WTC11 (cell line): ENCODE measurements around the gene NCLN. TPM values are rescaled to one million over a fixed set of nuclear protein-coding genes. Genes with fewer than 3 reads are reported as not detected.

Experiments
- ATAC-seq: fragments of 200-7000 bp; cut with Tn5 transposase; 2 replicates; pipeline ENCODE4 v1.10.0; 2021; ENCODE audit warnings: mild to moderate bottlenecking, moderate library complexity
- CTCF ChIA-PET: fragments of 300-600 bp; sonication (Branson Sonifier 250); formaldehyde crosslinking; loops from one replicate; lab custom pipeline; 2021; ENCODE audit warnings: antibody characterized with exemption; lab: Charles Lee
- POLR2A ChIA-PET: fragments of 350-600 bp; sonication (Branson Sonifier 250); formaldehyde crosslinking; loops from one replicate; lab custom pipeline; 2021; ENCODE audit warnings: antibody characterized with exemption; lab: Charles Lee
- DNase-seq: peaks from one replicate; pipeline ENCODE4 v3.0.0; 2021; ENCODE audit warnings: low spot score
- H3K27ac Mint-ChIP-seq: 2 replicates; pipeline ENCODE4 v1.8.0; 2021; ENCODE audit warnings: mixed read lengths
- H3K27me3 Mint-ChIP-seq: 2 replicates; pipeline ENCODE4 v1.8.0; 2021; ENCODE audit warnings: low read depth, mild to moderate bottlenecking, moderate library complexity, mixed read lengths
- H3K36me3 Mint-ChIP-seq: 2 replicates; pipeline ENCODE4 v1.8.0; 2021; ENCODE audit warnings: mixed read lengths
- H3K4me1 Mint-ChIP-seq: 2 replicates; pipeline ENCODE4 v1.8.0; 2022; ENCODE audit warnings: mixed read lengths
- H3K4me3 Mint-ChIP-seq: 2 replicates; pipeline ENCODE4 v1.8.0; 2021; ENCODE audit warnings: mild to moderate bottlenecking, moderate library complexity, mixed read lengths
- H3K9me3 Mint-ChIP-seq: 2 replicates; pipeline ENCODE4 v1.8.0; 2021; ENCODE audit warnings: mixed read lengths
- ARID4B ChIP-seq: sonication (generic); formaldehyde crosslinking; IDR thresholded peaks from 2 replicates; pipeline ENCODE4 v1.8.0; 2023; ENCODE audit warnings: missing genetic modification reagents, mild to moderate bottlenecking, borderline replicate concordance
- ATF1 ChIP-seq: sonication (generic); formaldehyde crosslinking; IDR thresholded peaks from 2 replicates; pipeline ENCODE4 v1.8.1; 2023; ENCODE audit warnings: mild to moderate bottlenecking, moderate library complexity, missing genetic modification reagents
- CREM ChIP-seq: sonication (generic); formaldehyde crosslinking; IDR thresholded peaks from 2 replicates; pipeline ENCODE4 v1.8.1; 2022; ENCODE audit warnings: mild to moderate bottlenecking, missing genetic modification reagents, moderate library complexity
- ESRRA ChIP-seq: sonication (generic); formaldehyde crosslinking; IDR thresholded peaks from 2 replicates; pipeline ENCODE4 v1.8.1; 2022; ENCODE audit warnings: mild to moderate bottlenecking, missing genetic modification reagents, borderline replicate concordance
- MXD4 ChIP-seq: fragments of 250-450 bp; sonication (Bioruptor Pico); IDR thresholded peaks from 2 replicates; pipeline ENCODE4 v1.8.0; 2021; ENCODE audit warnings: mild to moderate bottlenecking, moderate library complexity, borderline replicate concordance
- STAT6 ChIP-seq: sonication (generic); formaldehyde crosslinking; conservative IDR thresholded peaks from 2 replicates; pipeline ENCODE4 v1.8.1; 2023; ENCODE audit warnings: mild to moderate bottlenecking, low read depth, missing genetic modification reagents, moderate library complexity
- TEAD1 ChIP-seq: sonication (generic); formaldehyde crosslinking; IDR thresholded peaks from 2 replicates; pipeline ENCODE4 v1.8.0; 2022; ENCODE audit warnings: mild to moderate bottlenecking, missing genetic modification reagents
- TP53 ChIP-seq: sonication (generic); formaldehyde crosslinking; IDR thresholded peaks from 2 replicates; pipeline ENCODE4 v1.8.1; 2023; ENCODE audit warnings: mild to moderate bottlenecking, missing genetic modification reagents
- ZNF121 ChIP-seq: sonication (generic); formaldehyde crosslinking; IDR thresholded peaks from 2 replicates; pipeline ENCODE4 v1.8.0; 2023; ENCODE audit warnings: missing genetic modification reagents
- ZNF263 ChIP-seq: sonication (generic); formaldehyde crosslinking; IDR thresholded peaks from 2 replicates; pipeline ENCODE4 v1.8.1; 2022; ENCODE audit warnings: low read depth, mild to moderate bottlenecking, moderate library complexity, missing genetic modification reagents
- ZNF396 ChIP-seq: fragments of 250-450 bp; sonication (Bioruptor Pico); IDR thresholded peaks from 2 replicates; pipeline ENCODE4 v1.8.0; 2021; ENCODE audit warnings: mild to moderate bottlenecking, moderate library complexity, borderline replicate concordance
- ZNF532 ChIP-seq: fragments of 250-450 bp; sonication (Bioruptor Pico); IDR thresholded peaks from 2 replicates; pipeline ENCODE4 v1.9.0; 2021; ENCODE audit warnings: mild to moderate bottlenecking, borderline replicate concordance
- total RNA-seq: library from RNA; stranded (reverse); gene quantifications from 3 replicates; pipeline ENCODE4 v1.2.3, GENCODE V29; 2021
- TF ChIP-seq, protein P1 (sequence below): sonication (generic); formaldehyde crosslinking; IDR thresholded peaks from 2 replicates; pipeline ENCODE4 v1.8.0; 2022; ENCODE audit warnings: mild to moderate bottlenecking, missing genetic modification reagents
- TF ChIP-seq, protein P2 (sequence below): fragments of 200-600 bp; IDR thresholded peaks from 2 replicates; pipeline ENCODE4 v1.8.0; 2022; ENCODE audit warnings: antibody characterized with exemption
- TF ChIP-seq, protein P3 (sequence below): fragments of 250-450 bp; sonication (Bioruptor Pico); IDR thresholded peaks from 2 replicates; pipeline ENCODE4 v1.9.0; 2021; ENCODE audit warnings: mild to moderate bottlenecking
- TF ChIP-seq, protein P4 (sequence below): sonication (generic); formaldehyde crosslinking; IDR thresholded peaks from 2 replicates; pipeline ENCODE4 v1.8.1; 2022; ENCODE audit warnings: missing genetic modification reagents, borderline replicate concordance

The NCLN gene
- total RNA-seq, 1 experiment from 2014 or later = 113 TPM

GRCh38 chr19:3179739-3180293 is 5.9 kb upstream of the NCLN start (continued):
- TF ChIP-seq ZNF532 (CRISPR knock-in tag) (no peak), MXD4 (no peak), ZNF396 (no peak)

- ATAC-seq (no peak), DNase-seq (no peak)
- Mint-ChIP-seq H3K27ac (peak overlapping the region; percentile 42; the same call in 1 of the 2 replicates), H3K27me3 (no peaks in the 10 kb centered on the region), H3K4me1 (peaks cover 16% of the 10 kb centered on the region), H3K36me3 (0 out of 2 replicates have a peak, but pooled peaks cover 1% of the 10 kb centered on the region), H3K9me3 (no peaks in the 10 kb centered on the region), H3K4me3 (peak overlapping the region; percentile 96)
- ChIA-PET POLR2A (interaction anchor here (0.7 kb wide), 1 partner anchor 61 kb away, joined by 3 read pairs; no protein-coding TSS in a partner anchor), CTCF (interaction anchor here (1.0 to 2.2 kb wide), 4 partner anchors 20 to 233 kb away, joined by 3 to 8 read pairs (median 4); no protein-coding TSS in a partner anchor)
- TF ChIP-seq STAT6 (CRISPR knock-in tag) (no peak), ZNF263 (CRISPR knock-in tag) (no peak), ESRRA (CRISPR knock-in tag) (no peak), TP53 (CRISPR knock-in tag) (no peak), TEAD1 (CRISPR knock-in tag) (no peak), ATF1 (CRISPR knock-in tag) (no peak), CREM (CRISPR knock-in tag) (no peak), ARID4B (CRISPR knock-in tag) (no peak), ZNF121 (CRISPR knock-in tag) (no peak)
- TF ChIP-seq, protein P1, sequence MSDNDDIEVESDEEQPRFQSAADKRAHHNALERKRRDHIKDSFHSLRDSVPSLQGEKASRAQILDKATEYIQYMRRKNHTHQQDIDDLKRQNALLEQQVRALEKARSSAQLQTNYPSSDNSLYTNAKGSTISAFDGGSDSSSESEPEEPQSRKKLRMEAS (CRISPR knock-in tag) = no peak
- TF ChIP-seq, protein P2, sequence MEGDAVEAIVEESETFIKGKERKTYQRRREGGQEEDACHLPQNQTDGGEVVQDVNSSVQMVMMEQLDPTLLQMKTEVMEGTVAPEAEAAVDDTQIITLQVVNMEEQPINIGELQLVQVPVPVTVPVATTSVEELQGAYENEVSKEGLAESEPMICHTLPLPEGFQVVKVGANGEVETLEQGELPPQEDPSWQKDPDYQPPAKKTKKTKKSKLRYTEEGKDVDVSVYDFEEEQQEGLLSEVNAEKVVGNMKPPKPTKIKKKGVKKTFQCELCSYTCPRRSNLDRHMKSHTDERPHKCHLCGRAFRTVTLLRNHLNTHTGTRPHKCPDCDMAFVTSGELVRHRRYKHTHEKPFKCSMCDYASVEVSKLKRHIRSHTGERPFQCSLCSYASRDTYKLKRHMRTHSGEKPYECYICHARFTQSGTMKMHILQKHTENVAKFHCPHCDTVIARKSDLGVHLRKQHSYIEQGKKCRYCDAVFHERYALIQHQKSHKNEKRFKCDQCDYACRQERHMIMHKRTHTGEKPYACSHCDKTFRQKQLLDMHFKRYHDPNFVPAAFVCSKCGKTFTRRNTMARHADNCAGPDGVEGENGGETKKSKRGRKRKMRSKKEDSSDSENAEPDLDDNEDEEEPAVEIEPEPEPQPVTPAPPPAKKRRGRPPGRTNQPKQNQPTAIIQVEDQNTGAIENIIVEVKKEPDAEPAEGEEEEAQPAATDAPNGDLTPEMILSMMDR = no peak
- TF ChIP-seq, protein P3, sequence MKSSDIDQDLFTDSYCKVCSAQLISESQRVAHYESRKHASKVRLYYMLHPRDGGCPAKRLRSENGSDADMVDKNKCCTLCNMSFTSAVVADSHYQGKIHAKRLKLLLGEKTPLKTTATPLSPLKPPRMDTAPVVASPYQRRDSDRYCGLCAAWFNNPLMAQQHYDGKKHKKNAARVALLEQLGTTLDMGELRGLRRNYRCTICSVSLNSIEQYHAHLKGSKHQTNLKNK (CRISPR knock-in tag) = no peak
- TF ChIP-seq, protein P4, sequence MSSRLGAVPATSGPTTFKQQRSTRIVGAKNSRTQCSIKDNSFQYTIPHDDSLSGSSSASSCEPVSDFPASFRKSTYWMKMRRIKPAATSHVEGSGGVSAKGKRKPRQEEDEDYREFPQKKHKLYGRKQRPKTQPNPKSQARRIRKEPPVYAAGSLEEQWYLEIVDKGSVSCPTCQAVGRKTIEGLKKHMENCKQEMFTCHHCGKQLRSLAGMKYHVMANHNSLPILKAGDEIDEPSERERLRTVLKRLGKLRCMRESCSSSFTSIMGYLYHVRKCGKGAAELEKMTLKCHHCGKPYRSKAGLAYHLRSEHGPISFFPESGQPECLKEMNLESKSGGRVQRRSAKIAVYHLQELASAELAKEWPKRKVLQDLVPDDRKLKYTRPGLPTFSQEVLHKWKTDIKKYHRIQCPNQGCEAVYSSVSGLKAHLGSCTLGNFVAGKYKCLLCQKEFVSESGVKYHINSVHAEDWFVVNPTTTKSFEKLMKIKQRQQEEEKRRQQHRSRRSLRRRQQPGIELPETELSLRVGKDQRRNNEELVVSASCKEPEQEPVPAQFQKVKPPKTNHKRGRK (CRISPR knock-in tag) = no peak
Measured at GRCh38 chr19:3183721-3184641, 1.7 kb upstream of the NCLN start.
